ENCODE results near the gene NAT9. TPM values are rescaled to one million over a fixed set of nuclear protein-coding genes. Genes with fewer than 3 reads are reported as not detected.

Gene NAT9
- total RNA-seq, 1 donor from 2014 or later: 40.9 TPM

DNA sequence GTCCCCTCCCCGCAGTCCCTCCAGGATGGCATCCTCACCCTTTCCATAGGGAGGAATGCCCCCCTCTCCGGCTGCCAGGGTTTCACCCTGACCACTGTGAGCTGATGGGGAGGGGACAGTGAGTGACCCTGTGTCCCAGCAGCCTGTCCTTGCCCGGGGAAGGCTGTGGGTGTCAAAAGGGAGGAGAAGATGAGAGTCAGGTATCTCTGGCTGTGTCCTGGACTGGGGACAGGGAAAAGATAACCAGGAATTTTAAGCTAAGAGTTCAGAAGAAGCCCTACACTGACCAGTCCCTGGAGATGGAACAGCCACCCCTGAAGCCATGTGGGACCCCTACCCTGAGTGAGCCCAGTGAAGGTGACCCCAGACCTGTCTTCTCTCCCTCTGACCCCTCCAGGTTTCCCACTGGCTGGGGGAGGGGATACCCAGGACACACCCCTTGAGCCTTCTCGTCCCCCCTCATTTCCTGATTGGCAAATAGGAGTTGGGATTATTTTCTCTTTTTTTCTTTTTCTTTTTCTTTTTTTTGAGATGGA, 11.3 kb downstream of the NAT9 start:
- intact Hi-C loops (cut with micrococcal nuclease): no loop called here

DNA sequence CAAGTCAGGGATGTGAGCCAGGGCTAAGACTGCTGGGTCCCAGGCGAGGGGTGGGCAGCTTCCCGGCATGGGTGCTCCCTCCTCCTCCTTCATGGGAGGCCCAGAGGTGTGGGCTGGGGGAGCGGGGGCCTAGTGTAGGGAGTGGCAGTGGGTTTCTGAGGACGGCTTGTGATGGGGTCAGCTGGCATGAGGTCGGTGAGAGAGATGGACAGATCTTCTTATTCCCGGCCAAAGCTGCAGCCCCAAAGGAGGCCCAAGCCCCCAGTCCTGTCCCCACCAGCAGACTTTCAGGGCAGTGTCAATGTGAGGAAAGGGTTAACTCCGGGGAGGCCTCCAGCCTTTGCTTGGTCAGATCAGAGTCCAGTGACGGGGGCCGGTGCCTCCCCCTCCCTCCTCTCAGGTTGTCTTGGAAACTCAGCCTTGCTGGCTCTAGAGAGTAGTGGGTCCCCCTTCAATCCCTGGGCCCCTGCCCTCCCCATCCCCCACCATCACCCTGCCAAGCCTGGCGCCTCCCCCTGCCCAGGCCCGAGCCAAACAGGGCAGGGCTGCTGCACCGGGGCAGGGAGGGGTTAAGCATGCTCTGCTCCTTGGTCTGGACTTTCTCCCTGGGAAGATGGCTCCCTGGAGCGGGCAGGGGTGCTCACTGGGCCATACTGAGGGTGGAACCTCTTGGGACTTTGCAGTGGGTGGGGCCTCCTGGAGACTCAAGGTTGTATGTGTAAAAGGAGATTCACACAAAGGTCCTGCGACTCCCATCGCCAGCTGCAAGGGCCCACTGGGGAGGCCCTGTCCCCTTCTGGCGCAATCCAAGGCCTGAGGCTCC, 12.4 kb downstream of the NAT9 start:
- intact Hi-C loops (cut with micrococcal nuclease): no loop called here

DNA sequence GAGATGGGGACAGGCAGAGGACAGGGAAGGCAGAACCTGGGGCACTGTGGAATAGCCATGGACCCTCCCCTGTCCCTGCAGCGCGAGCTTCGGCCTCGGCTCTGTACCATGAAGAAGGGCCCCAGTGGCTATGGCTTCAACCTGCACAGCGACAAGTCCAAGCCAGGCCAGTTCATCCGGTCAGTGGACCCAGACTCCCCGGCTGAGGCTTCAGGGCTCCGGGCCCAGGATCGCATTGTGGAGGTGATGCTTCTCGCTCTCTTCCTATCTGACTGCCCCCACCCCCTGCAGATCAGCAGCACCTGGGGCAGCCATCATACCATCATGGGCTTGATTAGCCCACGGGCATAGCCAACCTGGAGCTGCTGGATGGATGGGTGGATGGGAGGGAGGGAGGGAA, 14.2 kb downstream of the NAT9 start:
- intact Hi-C loops (cut with micrococcal nuclease): no loop called here

DNA sequence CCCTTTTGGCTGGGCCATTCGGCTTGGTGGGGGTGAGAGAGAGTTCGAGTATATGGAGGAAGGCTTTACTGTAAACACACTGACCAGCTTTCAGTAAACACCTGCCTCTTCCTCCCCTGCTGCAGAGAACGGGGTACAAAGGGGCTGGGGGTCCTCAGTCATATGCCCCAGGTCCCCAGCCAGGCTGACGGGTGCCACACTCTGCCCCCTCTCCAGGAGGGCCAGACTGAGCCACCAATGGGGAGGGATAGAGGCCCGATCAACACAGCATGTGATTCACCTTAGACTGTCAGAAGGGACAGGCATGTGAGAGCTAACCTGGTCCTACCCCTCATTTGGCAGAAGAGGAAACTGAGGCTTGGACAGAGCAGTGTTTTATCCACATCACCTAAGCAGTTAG, 14.7 kb downstream of the NAT9 start:
- intact Hi-C loops (cut with micrococcal nuclease): no loop called here

DNA sequence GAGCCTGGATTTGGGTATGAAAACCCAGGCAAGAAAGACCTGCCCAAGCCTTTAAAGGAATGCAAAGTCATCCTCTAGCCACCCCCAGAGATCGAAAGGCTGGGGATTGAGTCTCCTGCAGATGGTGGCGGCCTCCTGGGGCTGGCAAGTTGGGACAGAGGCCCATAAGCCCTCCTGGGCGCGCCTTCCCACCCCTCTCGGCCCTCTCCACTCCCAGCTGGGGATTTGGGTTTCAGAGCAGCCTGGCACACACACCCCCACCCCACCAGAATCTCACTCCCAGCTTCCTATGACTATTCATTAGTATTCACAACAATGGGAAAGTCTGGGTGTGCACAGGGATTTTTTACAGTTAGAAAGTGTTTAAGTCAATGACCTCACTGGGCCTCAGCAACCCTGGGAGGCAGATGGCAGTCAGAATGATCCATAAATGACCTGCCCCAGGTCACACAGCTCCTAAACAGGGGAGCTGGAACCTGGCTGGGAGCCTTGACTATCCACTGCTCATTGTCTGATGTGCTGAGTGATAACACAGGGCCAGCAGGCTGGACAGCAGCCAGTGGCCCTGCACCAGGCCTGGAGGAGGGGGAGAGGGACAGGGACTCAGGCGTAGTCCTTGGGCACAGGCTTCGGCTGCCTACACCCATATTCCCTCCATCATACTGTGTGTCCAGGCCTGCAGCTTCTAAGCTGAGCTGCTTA, 15.6 kb downstream of the NAT9 start:
- intact Hi-C loops (cut with micrococcal nuclease): no loop called here

DNA sequence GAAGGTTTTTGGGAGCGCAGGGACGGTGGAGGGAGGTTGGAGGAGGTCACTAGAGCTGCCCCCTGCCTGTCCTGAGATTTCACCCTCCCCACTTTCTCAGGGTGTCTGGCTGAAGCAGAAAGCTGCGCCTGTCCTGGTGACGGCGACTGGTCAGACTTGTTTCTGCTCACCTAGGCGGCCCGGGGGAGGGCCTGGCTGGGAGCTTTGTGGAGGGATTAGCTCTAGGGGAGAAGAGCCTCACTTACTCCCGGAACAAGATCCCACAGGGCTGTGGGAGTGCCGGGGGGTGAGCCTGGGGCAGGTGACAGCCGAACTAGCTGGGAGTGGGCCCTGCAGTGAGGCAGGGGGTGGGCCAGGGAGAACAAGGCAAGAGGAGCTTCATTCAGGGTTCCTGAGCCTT, 16.2 kb downstream of the NAT9 start:
- intact Hi-C loops (cut with micrococcal nuclease): loop anchor here (1.0 kb wide), 3 partner anchors 9 to 103 kb away; no protein-coding TSS in a partner anchor

DNA sequence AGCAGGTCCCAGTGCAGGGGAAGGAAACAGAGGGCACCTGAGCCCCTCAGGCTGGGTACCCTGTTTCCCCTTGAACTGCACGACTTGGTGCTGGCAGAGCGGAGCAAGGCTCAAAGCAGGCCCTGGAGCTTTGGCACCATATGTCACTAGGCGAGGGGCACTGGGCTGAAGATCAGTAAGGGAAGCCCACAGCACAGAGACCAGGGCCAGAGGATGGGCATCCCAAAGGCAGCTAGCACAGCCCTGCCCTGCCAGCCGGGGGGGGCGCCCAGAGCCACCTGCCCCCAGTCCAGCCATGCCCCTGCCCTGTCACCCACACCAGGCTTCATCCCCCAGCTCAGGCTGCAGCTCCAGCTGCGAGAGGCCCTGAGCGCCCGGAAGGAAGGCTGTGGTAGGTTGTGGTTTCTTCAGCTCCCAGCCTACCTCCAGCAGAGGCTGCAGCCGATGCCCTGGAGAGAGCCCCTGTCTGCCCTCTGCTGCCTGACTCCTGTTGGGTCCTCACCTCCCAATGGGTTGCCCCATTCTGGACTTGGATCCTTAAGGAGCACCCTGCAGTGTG, 16.8 kb downstream of the NAT9 start:
- intact Hi-C loops (cut with micrococcal nuclease): loop anchor here (1.0 kb wide), 3 partner anchors 8 to 102 kb away; no protein-coding TSS in a partner anchor

DNA sequence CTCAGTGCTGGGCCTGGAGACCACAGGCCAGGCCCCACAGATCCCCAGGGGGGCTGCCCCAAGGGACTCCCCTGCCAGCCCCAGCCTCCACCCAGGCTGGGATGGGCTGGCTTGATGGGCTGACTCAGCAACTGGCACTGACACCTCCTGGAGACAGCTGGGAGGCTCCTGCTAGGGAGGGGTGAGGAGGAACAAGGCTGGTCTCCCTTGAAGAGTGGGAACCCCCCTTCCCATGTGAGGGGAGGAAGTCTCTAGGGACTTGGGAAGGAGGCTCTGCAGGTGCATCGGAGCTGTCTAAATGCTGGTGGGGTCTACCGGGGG, 17.3 kb downstream of the NAT9 start:
- intact Hi-C loops (cut with micrococcal nuclease): loop anchor here (1.0 kb wide), 3 partner anchors 8 to 102 kb away; no protein-coding TSS in a partner anchor

DNA sequence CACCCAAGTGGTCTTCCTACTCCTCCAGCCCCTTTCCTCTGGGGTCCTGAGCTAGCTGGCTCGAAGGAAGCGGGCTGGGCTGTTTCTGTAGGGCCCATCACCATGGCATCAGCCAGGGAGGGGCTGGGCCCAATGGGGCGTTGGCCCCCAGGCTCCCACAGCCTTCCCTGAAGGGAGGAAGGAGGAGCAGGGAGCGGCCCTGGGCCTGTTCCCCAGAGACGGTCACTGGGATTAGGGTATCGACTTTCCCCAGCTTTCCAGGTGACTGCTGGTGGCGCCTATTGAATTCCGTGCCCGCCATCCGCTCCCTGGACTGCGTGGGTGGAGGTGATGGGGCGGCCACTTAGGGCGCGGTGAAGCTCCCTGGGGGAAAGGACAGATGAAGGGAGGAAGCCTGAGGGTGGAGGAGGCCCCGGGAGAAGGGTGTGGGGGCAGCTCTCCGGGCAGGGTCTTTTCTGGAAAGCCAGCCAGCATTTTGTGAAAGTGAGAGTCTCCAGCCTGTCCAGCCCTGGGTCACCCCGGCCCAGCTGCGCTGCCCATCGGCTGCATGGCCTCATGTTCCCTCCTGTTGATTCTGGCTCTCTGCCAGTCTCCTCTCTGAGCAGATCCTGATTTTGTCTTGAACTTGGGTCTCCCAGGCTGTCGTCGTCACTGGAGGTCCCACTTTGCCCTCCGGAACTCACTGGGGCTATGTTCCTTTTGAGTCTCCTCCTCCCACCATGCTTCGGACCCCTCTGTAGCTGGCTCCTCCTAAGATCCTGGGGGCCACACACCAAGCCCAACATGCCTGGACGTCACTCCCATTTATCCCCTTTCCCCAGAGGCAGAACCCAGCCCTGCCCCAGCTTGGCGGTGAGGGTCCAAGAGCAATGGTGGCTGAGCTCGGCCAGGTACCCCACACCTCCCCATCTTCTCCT, 18.0 kb downstream of the NAT9 start:
- intact Hi-C loops (cut with micrococcal nuclease): no loop called here

DNA sequence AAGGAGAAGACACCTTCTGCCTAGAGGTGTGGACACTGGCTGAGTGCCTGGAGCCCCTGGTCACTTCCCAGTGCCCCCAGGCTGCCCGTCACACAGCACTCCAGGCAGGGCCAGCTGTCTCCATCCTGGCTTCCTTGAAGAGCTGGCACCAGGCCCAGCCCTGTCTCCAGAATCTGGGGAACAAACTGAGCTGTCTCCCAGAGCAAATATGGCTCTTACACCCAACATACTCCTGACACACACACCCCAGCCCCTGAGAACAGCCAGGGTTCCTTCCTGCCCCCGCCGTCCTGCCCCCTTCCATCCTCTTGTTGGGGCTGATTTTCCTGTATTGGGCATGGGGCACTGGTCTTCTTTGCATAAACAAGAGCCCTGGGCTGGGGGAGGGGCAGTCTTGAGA, 18.6 kb downstream of the NAT9 start:
- intact Hi-C loops (cut with micrococcal nuclease): no loop called here

DNA sequence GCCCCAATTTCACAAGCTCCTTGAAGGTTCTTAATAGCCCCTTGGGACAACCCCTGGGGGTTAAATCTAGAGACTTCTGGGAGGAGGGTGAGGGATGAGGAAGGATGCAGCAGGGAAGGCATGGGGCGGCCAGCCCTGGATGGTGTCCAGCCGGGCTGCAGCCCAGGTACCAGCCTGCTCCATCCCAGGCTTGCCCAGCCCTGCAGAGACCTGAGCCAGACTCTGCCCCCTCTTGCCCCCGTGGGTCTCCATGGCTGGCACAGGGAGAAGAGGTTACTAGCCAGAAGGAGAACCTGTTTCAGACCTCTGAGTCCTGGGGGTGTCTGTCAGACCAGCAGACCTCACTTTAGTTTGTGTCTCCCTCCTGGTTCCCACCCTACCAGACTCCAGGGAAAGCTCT, 19.3 kb downstream of the NAT9 start:
- intact Hi-C loops (cut with micrococcal nuclease): no loop called here

DNA sequence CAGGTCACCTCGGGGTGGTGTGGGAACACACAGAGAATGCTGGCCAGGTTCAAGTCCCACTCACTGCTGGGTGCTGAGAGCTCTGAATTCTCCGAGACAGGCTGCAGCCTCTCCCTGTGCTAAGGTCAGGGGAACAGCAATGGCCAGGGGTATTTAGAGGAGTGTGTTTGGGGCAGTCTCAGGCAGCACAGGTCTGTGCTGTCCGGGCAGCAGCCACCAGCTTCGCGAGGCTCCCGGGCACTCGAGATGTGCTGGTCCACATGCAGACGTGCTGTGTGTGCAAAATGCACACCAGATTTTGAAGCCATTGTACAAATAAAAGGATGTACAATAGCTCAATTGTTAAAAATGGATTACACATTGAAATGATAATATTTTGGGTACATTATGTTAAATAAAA, 20.6 kb downstream of the NAT9 start:
- intact Hi-C loops (cut with micrococcal nuclease): no loop called here

DNA sequence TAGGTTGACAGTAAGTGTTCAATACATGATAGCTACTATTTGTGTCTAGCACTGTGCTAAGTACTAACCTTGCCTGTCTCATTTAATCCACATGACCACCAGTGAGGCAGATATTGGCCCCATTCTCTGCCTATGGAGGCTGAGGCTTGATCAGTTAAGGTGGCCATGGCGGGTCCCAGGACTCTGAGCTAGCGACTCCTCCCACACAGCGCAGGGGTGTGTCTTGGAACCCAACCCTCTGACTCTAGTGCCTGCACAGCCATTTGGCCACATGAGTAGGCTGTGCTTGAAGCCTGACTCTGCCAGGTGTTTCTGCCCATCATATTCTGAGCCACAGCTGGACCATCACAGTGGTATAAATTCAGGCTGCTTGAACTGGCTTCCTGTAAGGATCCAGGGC, 21.3 kb downstream of the NAT9 start:
- intact Hi-C loops (cut with micrococcal nuclease): no loop called here

DNA sequence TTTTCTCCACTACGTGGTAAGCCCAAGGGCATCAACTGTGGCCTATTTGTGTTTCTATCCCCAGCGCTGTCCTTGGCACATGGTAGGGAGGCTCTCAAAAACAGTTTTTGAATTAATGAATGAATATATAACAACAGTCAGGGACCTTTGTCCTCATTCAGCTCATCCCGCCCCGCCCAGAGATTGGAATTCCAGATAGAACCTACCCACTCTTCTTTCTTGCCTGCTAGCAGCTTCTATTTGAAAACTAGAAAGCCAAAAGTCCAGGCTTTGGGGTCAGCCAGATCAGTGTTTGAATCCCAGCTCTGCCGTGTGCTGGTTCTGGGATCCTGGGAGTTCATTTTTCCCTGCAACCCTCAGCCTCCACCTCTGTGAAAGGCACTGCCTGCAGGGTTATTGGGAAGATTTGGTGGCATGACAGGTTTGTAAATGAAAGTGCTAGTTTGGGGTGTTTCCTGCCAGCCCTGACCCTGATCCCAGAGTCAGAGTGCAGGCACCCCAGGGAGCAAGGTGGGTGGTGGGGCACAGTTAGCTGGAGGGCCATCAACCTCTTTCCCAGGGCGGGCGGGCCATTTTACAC, 23.2 kb downstream of the NAT9 start:
- intact Hi-C loops (cut with micrococcal nuclease): no loop called here

DNA sequence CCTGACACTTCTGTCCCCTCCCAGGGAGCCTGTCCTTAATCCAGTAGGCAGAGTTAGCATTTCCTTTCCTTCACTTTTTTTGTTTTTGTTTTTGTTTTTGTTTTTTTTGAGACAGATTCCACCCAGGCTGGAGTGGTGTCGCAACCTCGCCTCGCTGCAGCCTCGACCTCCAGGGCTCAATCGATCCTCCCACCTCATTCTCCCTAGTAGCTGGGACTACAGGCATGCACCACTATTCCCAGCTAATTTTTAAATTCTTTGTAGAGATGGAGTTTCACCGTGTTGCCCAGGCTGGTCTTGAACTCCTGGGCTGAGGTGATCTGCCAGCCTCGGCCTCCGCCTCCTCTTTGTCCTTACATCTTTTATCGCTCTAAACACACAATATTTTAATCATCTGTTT, 23.7 kb downstream of the NAT9 start:
- intact Hi-C loops (cut with micrococcal nuclease): no loop called here

DNA sequence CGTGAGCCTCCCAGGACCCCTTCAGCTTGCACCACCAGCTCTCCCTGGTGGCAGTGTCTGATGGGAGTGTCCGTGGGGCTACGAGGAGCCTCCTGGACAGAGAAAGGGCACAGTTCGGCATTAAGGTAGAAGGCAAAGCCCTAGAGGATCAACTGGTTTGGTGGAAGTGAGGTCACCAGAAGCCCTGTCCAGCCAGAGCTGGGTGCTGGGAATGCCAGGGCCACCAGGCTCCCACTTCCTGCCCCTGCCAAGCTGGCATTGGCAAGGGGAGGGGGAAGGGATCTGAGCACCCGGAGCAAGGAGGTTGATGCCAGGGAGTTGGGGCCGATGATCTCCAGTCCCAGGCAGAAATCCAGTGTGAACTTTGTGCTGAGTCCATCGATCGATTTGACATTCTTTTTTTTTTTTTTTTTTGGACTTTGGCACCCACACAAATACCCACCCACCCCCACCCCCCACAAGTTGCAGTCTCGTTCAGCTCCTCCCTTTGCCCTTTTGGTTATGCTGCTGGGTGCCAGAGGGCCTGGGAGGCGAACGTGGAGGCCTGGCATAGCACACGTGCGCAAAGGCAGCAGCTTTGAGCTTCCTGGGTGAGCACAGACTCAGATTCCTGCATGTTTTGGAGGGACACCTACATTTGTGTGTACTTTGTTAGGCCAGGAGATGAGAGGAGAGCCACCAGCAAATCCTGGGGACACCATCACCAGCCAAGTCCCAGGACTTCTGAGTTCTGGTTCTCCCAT, 25.6 kb downstream of the NAT9 start:
- intact Hi-C loops (cut with micrococcal nuclease): loop anchor here (1.0 kb wide), 2 partner anchors 9 to 20 kb away; no protein-coding TSS in a partner anchor

DNA sequence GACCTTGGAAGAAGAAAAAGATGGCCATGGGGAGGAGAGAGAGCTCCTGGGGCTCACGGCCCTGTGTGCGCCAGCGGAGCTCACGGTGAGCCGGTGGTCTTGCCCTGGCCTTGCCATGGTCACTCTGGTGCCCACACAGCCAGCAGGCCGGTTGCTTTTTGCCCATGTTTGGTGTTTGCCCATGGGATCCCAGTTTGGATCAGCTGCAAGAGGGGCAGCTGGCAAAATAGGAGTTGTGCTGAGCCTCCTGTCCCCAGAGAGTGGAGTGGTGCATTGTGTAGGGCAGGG, 26.2 kb downstream of the NAT9 start:
- intact Hi-C loops (cut with micrococcal nuclease): no loop called here

DNA sequence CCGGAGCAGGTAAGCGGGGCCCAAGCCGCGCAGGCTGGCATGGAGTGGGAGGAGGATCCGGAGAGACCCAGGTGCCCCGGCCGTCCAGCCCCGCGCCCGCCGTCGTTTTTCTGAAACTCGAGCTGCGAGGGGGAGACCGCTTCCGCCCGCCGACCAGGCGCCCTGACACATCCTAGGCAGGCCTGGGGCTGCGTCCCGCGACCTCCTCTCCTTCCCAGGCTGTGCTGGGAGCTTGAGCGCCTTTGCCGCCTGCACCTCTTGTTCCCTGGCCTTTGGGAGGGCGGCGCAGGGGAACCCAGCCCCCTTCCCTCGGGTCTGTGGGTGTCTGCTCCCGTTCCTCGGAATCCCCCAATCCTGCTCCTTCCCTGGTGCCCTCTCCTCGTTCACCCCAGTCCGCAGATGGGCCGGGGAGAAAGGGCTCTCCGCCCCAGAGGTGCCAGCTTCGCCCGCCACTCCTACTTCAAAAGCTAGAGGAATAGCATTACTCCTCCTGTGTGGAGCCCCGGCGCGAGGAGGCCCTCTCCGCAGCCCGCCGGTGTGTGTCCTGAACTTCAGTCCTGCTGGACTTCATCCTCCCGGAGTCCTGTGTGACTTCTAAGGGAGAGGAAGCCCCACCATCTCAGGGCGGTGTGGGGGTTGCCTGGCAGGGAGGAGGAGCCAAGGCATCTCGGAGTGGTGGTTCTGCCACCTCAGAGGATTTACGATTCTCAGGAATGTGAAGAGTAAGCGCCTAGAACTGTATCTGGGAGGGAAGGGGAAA, 26.7 kb downstream of the NAT9 start:
- intact Hi-C loops (cut with micrococcal nuclease): loop anchor here (1.0 to 5.0 kb wide), 2 partner anchors 42 to 283 kb away; no protein-coding TSS in a partner anchor

DNA sequence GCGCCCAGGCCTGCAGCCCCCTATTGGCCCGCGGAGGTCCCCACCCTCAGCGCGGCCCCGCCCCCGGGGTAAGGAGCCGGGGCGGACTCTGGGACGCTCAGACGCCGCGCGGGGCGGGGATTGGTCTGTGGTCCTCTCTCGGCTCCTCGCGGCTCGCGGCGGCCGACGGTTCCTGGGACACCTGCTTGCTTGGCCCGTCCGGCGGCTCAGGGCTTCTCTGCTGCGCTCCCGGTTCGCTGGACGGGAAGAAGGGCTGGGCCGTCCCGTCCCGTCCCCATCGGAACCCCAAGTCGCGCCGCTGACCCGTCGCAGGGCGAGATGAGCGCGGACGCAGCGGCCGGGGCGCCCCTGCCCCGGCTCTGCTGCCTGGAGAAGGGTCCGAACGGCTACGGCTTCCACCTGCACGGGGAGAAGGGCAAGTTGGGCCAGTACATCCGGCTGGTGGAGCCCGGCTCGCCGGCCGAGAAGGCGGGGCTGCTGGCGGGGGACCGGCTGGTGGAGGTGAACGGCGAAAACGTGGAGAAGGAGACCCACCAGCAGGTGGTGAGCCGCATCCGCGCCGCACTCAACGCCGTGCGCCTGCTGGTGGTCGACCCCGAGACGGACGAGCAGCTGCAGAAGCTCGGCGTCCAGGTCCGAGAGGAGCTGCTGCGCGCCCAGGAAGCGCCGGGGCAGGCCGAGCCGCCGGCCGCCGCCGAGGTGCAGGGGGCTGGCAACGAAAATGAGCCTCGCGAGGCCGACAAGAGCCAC, 27.4 kb downstream of the NAT9 start, which contains the start of gene NHERF1:
NHERF1 (plus strand) TSS at position 100 of the 750 bp plus-strand sequence; CDS start at position 319, 219 bp downstream.
- intact Hi-C loops (cut with micrococcal nuclease): loop anchor here (1.0 to 5.0 kb wide), 7 partner anchors 10 to 284 kb away; partner anchors contain the start of gene NAT9

Measured in T-helper 1 cell treated with Interleukin-12 subunit alpha and Interleukin-12 subunit beta and Interleukin-4 antibody, amounts not matched to agents 30 ng/mL and 1 ng/mL, for 36 hours (primary cell).